GM18861 (cell line): ENCODE data around the gene CCHCR1.
"Not testable (repeated sequence)": the region's sequence is repeated elsewhere in the genome, so short reads cannot be mapped to it uniquely, and the experiment has no call there.

ENCODE experiments used
- ATAC-seq: cut with Tn5 transposase; IDR thresholded peaks from one replicate; pipeline ENCODE4 v1.9.1; 2021; ENCODE audit not compliant: unreplicated experiment

CCHCR1 gene

GRCh38 chr6:31157513-31158139 is at the start of gene CCHCR1:
CCHCR1 (minus strand) TSS chr6:31157802; CDS start chr6:31157600, 202 bp downstream.
- no peak for ATAC-seq

- ATAC-seq = no peak
Measured at GRCh38 chr6:31205638-31206037, 48.0 kb upstream of the CCHCR1 start.

GRCh38 chr6:31204751-31205145 is 47.1 kb upstream of the CCHCR1 start:
- no peak for ATAC-seq

- ATAC-seq = peak; percentile 48
Measured at GRCh38 chr6:31203345-31203979, 45.9 kb upstream of the CCHCR1 start.

- no peak for ATAC-seq
Measured at GRCh38 chr6:31202259-31203166, 44.9 kb upstream of the CCHCR1 start.

- not testable (repeated sequence) for ATAC-seq
Measured at GRCh38 chr6:31199105-31199452, 41.5 kb upstream of the CCHCR1 start.

GRCh38 chr6:31197559-31198305 is 40.1 kb upstream of the CCHCR1 start:
- ATAC-seq = peak; percentile 51

GRCh38 chr6:31196251-31197022 is 38.8 kb upstream of the CCHCR1 start:
- ATAC-seq = not testable (repeated sequence)

- ATAC-seq = not testable (repeated sequence)
Measured at GRCh38 chr6:31195308-31195979, 37.8 kb upstream of the CCHCR1 start.

GRCh38 chr6:31194061-31194834 is 36.6 kb upstream of the CCHCR1 start:
- ATAC-seq = no peak

- ATAC-seq = no peak
Measured at GRCh38 chr6:31193206-31193605, 35.6 kb upstream of the CCHCR1 start.

GRCh38 chr6:31192431-31193105 is 35.0 kb upstream of the CCHCR1 start:
- not testable (repeated sequence) for ATAC-seq

- ATAC-seq = no peak
Measured at GRCh38 chr6:31190488-31190887, 32.9 kb upstream of the CCHCR1 start.

- not testable (repeated sequence) for ATAC-seq
Measured at GRCh38 chr6:31189223-31189622, 31.6 kb upstream of the CCHCR1 start.

- no peak for ATAC-seq
Measured at GRCh38 chr6:31187780-31188194, 30.2 kb upstream of the CCHCR1 start.

GRCh38 chr6:31186052-31186734 is 28.6 kb upstream of the CCHCR1 start:
- no peak for ATAC-seq

- not testable (repeated sequence) for ATAC-seq
Measured at GRCh38 chr6:31185695-31186051, 28.1 kb upstream of the CCHCR1 start.

GRCh38 chr6:31183859-31184258 is 26.3 kb upstream of the CCHCR1 start:
- not testable (repeated sequence) for ATAC-seq
